ENCODE results near the gene FAM200C. TPM values are rescaled to one million over a fixed set of nuclear protein-coding genes. Genes with fewer than 3 reads are reported as not detected.

Gene FAM200C
- 3.3 TPM for polyA plus RNA-seq (2013, experiment 1 of 2)
- polyA plus RNA-seq (2013, experiment 2 of 2) = 3.6 TPM

DNA sequence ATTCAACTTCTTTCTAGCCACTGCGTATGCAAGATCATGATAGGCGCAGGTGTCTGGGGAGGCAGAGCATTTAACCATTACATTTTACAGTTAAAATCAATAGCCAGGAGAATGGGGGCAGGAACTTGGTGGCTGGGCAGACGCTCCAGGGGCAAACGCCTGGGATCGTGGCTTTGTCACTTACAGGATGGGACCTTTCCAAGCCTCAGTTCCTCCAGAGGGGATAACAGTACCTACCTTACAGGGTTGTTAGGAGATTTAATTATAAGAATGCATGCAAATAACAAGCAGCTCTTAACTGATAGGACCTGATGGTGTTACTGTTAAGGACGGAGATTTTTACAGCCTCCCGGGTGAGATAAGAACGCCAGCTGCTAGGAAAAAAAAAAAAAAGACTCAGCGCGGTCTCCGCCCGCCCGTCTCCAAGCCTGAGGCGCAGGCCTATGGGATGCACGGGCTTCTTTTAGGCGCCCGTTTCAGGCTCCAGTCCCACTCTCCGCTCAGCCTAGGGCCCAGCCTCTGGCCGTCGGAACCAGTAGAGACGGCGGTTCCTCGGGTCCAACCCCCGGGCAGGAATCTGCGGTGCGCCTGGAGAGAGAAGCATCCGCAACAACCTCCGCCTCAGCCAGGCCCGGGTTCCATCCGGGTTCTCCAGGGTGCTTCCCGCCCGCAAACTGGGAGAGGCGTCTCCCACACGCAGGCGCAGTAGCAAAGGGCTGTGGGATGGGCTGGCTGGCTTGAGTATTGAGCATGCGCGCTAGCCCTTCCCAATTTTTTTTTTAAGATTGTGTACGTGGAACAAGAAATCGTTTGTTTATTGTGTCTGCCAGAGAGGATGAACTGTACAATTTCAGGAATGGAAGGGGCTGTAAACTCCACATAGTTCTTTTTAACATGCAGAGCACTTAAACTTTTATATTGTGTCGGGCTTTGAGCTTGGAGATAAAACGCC lies at the start of gene FAM200C:
Gene FAM200C (minus strand): TSS at position 653 of the 952 bp plus-strand sequence. CDS start 4,564 bp downstream, outside the sequence.
- WGBS = 6% methylated on average over 41 of the region's 41 CpGs
- Histone ChIP-seq H3K36me3 (ENCODE audit: insufficient read depth, low read length) (peaks cover 28% of the 10 kb centered on the region), H3K9me3 (ENCODE audit: insufficient read depth, low read depth, low read length) (no peaks in the 10 kb centered on the region), H3K4me3 (ENCODE audit: low read length) (peak within 1 kb of the TSS; percentile 90), H3K4me1 (ENCODE audit: insufficient read depth, low read length) (peaks cover 17% of the 10 kb centered on the region; the same call in 1 of the 2 replicates), H3K27me3 (ENCODE audit: insufficient read depth, low read length) (no peaks in the 10 kb centered on the region), H3K9ac (ENCODE audit: low read depth, low read length) (peak within 1 kb of the TSS; percentile 99), H3K27ac (ENCODE audit: low read depth, low read length) (peak within 1 kb of the TSS; percentile 97)

DNA sequence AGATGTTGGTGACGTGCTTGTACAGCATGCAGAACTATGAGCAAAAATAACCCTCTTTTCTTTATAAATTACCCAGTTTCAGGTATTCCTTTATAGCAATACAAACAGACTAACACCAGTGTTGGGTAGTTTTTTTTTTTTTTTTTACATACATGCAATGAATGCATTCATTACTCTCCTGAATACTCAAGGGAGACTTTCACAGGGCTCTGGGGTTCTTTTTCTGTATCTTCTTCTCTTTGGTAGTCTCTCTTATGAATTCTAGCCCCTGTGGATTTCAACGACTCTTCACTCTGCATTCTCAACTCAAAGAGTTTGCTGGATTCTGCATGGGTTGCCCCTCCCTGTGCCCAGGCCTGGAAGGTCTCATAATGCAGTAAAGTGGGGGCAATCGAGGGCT lies 49.6 kb upstream of the FAM200C start:
- no peak overlapping the region for H3K9ac ChIP-seq (ENCODE audit: low read depth, low read length)
- no peaks in the 10 kb centered on the region for H3K9me3 ChIP-seq (ENCODE audit: insufficient read depth, low read depth, low read length)
- H3K27me3 ChIP-seq (ENCODE audit: insufficient read depth, low read length) = no peaks in the 10 kb centered on the region
- WGBS = 95% methylated on average over 3 of the region's 3 CpGs
- no peaks in the 10 kb centered on the region for H3K36me3 ChIP-seq (ENCODE audit: insufficient read depth, low read length)
- no peak overlapping the region for H3K4me3 ChIP-seq (ENCODE audit: low read length)
- H3K4me1 ChIP-seq (ENCODE audit: insufficient read depth, low read length) = no peaks in the 10 kb centered on the region
- no peak overlapping the region for H3K27ac ChIP-seq (ENCODE audit: low read depth, low read length)

DNA sequence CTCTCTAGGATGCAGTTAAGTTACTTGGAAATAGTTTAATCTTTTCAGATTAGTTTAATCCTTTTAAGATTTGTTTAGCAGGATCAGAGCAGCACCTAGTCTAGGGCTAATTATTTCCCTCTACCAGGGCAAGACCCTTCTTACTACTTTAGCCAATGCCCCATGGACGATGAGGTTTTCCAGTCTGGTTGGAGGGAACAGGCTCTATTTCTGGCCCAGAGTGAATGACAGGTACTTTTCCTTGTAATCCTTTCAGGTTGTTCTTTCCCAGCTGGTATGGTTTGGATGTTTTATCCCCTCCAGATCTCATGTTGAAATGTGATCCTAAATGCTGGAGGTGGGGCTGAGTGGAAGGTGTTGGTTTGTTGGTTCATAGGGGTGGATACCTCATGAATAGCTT lies 49.0 kb upstream of the FAM200C start:
- Histone ChIP-seq H3K4me3 (ENCODE audit: low read length) (no peak overlapping the region), H3K27me3 (ENCODE audit: insufficient read depth, low read length) (no peaks in the 10 kb centered on the region), H3K9me3 (ENCODE audit: insufficient read depth, low read depth, low read length) (no peaks in the 10 kb centered on the region), H3K27ac (ENCODE audit: low read depth, low read length) (no peak overlapping the region), H3K4me1 (ENCODE audit: insufficient read depth, low read length) (no peaks in the 10 kb centered on the region), H3K9ac (ENCODE audit: low read depth, low read length) (no peak overlapping the region), H3K36me3 (ENCODE audit: insufficient read depth, low read length) (no peaks in the 10 kb centered on the region)
- 84% methylated on average over 1 of the region's 1 CpG for WGBS

DNA sequence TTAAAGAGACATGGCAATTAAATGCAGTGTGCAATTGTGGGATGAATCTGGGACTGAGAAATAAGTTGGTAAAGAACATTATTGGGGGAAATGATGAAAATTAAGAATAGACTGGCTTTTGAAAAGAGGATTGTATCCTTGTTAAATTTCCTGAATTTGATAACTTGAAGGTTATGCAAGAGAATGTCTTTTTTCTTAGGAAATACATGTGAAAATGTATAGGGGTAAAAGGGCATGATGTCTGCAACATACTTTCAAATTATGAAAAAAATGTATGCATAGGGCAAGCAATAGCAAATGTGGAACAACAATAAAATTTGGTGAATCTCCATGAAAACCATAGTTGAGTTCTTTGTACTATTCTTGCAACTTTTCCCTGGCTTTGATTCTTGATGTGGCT lies 45.9 kb upstream of the FAM200C start:
- H3K9ac ChIP-seq (ENCODE audit: low read depth, low read length) = no peak overlapping the region
- H3K9me3 ChIP-seq (ENCODE audit: insufficient read depth, low read depth, low read length) = no peaks in the 10 kb centered on the region
- no peaks in the 10 kb centered on the region; the same call in 1 of the 2 replicates for H3K4me1 ChIP-seq (ENCODE audit: insufficient read depth, low read length)
- H3K36me3 ChIP-seq (ENCODE audit: insufficient read depth, low read length) = no peaks in the 10 kb centered on the region
- no peak overlapping the region for H3K4me3 ChIP-seq (ENCODE audit: low read length)
- H3K27ac ChIP-seq (ENCODE audit: low read depth, low read length) = no peak overlapping the region
- H3K27me3 ChIP-seq (ENCODE audit: insufficient read depth, low read length) = no peaks in the 10 kb centered on the region

GRCh38 chr5:160445132-160445531 lies 45.3 kb upstream of the FAM200C start:
- no peaks in the 10 kb centered on the region for H3K36me3 ChIP-seq (ENCODE audit: insufficient read depth, low read length)
- no peak overlapping the region for H3K27ac ChIP-seq (ENCODE audit: low read depth, low read length)
- no peak overlapping the region for H3K4me3 ChIP-seq (ENCODE audit: low read length)
- no peak overlapping the region for H3K9ac ChIP-seq (ENCODE audit: low read depth, low read length)
- 100% methylated on average over 1 of the region's 1 CpG for WGBS
- no peaks in the 10 kb centered on the region for H3K9me3 ChIP-seq (ENCODE audit: insufficient read depth, low read depth, low read length)
- no peaks in the 10 kb centered on the region for H3K27me3 ChIP-seq (ENCODE audit: insufficient read depth, low read length)
- H3K4me1 ChIP-seq (ENCODE audit: insufficient read depth, low read length) = no peaks in the 10 kb centered on the region; the same call in 1 of the 2 replicates

GRCh38 chr5:160444407-160444806 lies 44.6 kb upstream of the FAM200C start:
- H3K27ac ChIP-seq (ENCODE audit: low read depth, low read length) = no peak overlapping the region
- 89% methylated on average over 1 of the region's 1 CpG for WGBS

GRCh38 chr5:160442824-160443431 lies 43.1 kb upstream of the FAM200C start:
- Histone ChIP-seq H3K27ac (ENCODE audit: low read depth, low read length) (no peak overlapping the region), H3K4me1 (ENCODE audit: insufficient read depth, low read length) (no peaks in the 10 kb centered on the region; the same call in 1 of the 2 replicates), H3K27me3 (ENCODE audit: insufficient read depth, low read length) (no peaks in the 10 kb centered on the region), H3K9me3 (ENCODE audit: insufficient read depth, low read depth, low read length) (no peaks in the 10 kb centered on the region), H3K36me3 (ENCODE audit: insufficient read depth, low read length) (no peaks in the 10 kb centered on the region), H3K9ac (ENCODE audit: low read depth, low read length) (no peak overlapping the region), H3K4me3 (ENCODE audit: low read length) (no peak overlapping the region)
- WGBS = 92% methylated on average over 4 of the region's 4 CpGs

More at GRCh38 chr5:160444407-160444806, 44.6 kb upstream of the FAM200C start:
- Histone ChIP-seq H3K9me3 (ENCODE audit: insufficient read depth, low read depth, low read length) (no peaks in the 10 kb centered on the region), H3K27me3 (ENCODE audit: insufficient read depth, low read length) (no peaks in the 10 kb centered on the region), H3K4me3 (ENCODE audit: low read length) (no peak overlapping the region), H3K36me3 (ENCODE audit: insufficient read depth, low read length) (no peaks in the 10 kb centered on the region), H3K9ac (ENCODE audit: low read depth, low read length) (no peak overlapping the region), H3K4me1 (ENCODE audit: insufficient read depth, low read length) (no peaks in the 10 kb centered on the region; the same call in 1 of the 2 replicates)

DNA sequence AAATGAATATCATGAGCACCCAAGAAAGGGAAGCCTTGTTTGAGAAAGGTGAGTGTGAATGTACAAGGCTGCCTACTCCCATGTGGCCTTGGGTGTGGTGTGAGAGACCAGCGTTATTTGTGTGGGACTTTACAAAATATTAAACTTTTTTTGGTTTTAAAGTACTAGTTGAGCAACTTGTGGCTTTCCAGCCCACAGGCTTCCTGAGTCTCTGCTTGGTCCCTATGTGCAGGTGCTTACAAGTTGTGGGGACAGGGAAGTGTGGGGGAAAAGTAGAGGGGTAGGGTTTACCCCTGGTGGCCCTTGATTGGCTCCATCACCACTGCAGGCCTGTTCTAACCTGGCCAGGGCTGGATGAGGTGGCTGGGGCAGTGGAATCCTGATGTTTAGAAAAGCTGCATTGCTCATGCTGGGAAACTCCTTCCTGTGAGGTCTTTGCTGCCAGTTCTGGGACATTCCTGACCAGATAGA lies 41.5 kb upstream of the FAM200C start:
- Histone ChIP-seq H3K27ac (ENCODE audit: low read depth, low read length) (no peak overlapping the region), H3K36me3 (ENCODE audit: insufficient read depth, low read length) (no peaks in the 10 kb centered on the region), H3K9me3 (ENCODE audit: insufficient read depth, low read depth, low read length) (no peaks in the 10 kb centered on the region), H3K27me3 (ENCODE audit: insufficient read depth, low read length) (no peaks in the 10 kb centered on the region), H3K4me1 (ENCODE audit: insufficient read depth, low read length) (no peaks in the 10 kb centered on the region; the same call in 1 of the 2 replicates), H3K9ac (ENCODE audit: low read depth, low read length) (no peak overlapping the region), H3K4me3 (ENCODE audit: low read length) (no peak overlapping the region)
- WGBS = 75% methylated on average over 1 of the region's 1 CpG

- Histone ChIP-seq H3K4me3 (ENCODE audit: low read length) (peak overlapping the region; percentile 48), H3K9ac (ENCODE audit: low read depth, low read length) (no peak overlapping the region), H3K9me3 (ENCODE audit: insufficient read depth, low read depth, low read length) (no peaks in the 10 kb centered on the region), H3K36me3 (ENCODE audit: insufficient read depth, low read length) (no peaks in the 10 kb centered on the region), H3K27ac (ENCODE audit: low read depth, low read length) (no peak overlapping the region), H3K27me3 (ENCODE audit: insufficient read depth, low read length) (no peaks in the 10 kb centered on the region), H3K4me1 (ENCODE audit: insufficient read depth, low read length) (peaks cover 3% of the 10 kb centered on the region; the same call in 1 of the 2 replicates)
- whole genome bisulfite sequencing = 14% methylated on average over 11 of the region's 11 CpGs
These were observed 39.3 kb upstream of the FAM200C start for GRCh38 chr5:160439205-160439600.

DNA sequence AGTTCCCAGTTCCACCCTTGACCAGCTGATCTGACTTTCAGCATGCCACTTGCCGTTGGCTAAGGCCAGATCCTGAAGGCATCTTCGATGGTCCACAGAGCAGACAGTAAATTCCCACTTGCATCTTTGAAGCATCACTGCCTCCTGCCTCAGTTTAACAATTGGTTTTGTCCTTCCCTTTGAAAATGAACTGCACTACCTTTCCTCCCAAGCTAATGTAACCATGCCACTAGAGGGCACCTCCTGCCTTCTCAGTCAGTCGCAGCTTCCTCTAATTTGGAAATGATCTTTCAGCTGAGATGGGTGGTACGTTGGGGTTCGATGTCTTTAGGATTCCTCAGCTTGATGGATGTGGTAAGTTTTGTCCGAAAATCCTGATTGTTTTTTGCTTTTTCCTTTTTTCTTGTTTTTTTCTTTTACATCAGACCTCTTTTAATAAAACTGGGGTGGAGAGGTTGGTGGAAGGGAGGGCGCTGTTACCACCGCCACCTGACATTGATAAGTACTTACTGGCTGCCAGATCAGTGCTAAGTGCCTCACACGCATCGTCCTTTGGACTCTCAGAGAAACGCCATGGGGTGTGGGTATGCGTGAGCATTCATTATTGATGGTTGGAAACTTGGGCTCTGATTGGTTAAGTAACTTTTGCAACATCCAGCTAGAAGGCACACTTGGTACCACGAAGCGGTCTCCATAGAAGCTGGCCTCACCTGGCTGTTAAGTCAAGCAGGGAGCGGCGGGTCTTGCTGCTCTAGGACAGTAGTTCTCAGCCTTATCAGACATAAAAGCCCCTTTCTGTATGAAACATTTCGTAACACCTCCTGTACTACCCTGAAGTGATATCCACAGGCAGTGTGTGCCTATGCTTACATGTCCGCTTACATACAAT lies 38.7 kb upstream of the FAM200C start:
- H3K27me3 ChIP-seq (ENCODE audit: insufficient read depth, low read length) = no peaks in the 10 kb centered on the region
- no peaks in the 10 kb centered on the region for H3K36me3 ChIP-seq (ENCODE audit: insufficient read depth, low read length)
- H3K9me3 ChIP-seq (ENCODE audit: insufficient read depth, low read depth, low read length) = no peaks in the 10 kb centered on the region
- H3K4me3 ChIP-seq (ENCODE audit: low read length) = peak overlapping the region; percentile 48
- H3K27ac ChIP-seq (ENCODE audit: low read depth, low read length) = no peak overlapping the region
- WGBS = 13% methylated on average over 18 of the region's 18 CpGs
- H3K9ac ChIP-seq (ENCODE audit: low read depth, low read length) = no peak overlapping the region
- peaks cover 4% of the 10 kb centered on the region for H3K4me1 ChIP-seq (ENCODE audit: insufficient read depth, low read length)

All from HUES64 (cell line).